GM18951 (cell line): Measurements from ENCODE around the gene ATG12.

Source experiments
- POLR2A ChIP-seq: IDR thresholded peaks from 4 replicates; pipeline ENCODE4 v1.6.1; 2011; ENCODE audit warnings: mild to moderate bottlenecking; ENCODE audit not compliant: insufficient read length, insufficient read depth; ENCODE audit errors: extremely low read depth
- in situ Hi-C: fragments of 300-500 bp; cut with MboI; formaldehyde crosslinking; loops from one replicate; pipeline ENCODE4 v1.12.0; 2022; ENCODE audit warnings: low sequenced_read_pairs, mixed read lengths, inconsistent platforms; ENCODE audit not compliant: unreplicated experiment

Gene ATG12

GRCh38 chr5:115778417-115778816 is 62.9 kb downstream of the ATG12 start:
- TF ChIP-seq POLR2A = no peak
- in situ Hi-C loops = no loop called here
